Measurements from ENCODE around the gene PTK7.

PTK7 gene

GRCh38 chr6:43120101-43120763 lies 44.1 kb downstream of the PTK7 start:
- Histone ChIP-seq H3K4me3 (ENCODE audit: severe bottlenecking) (no peak overlapping the region), H3K4me1 (ENCODE audit: insufficient read depth, poor library complexity, severe bottlenecking) (peaks cover 38% of the 10 kb centered on the region), H3K27ac (ENCODE audit: poor library complexity, severe bottlenecking) (peak overlapping the region; percentile 82), H3K27me3 (ENCODE audit: insufficient read depth, poor library complexity, severe bottlenecking) (no peaks in the 10 kb centered on the region), H3K36me3 (ENCODE audit: low read depth) (no peaks in the 10 kb centered on the region), H3K9me3 (ENCODE audit: severe bottlenecking) (no peaks in the 10 kb centered on the region)
- ATAC-seq (ENCODE audit: low read depth) = no peak
- DNase-seq (ENCODE audit: low spot score) = no peak
- TF ChIP-seq CTCF (IDR thresholded peaks at IDR 0.05; ENCODE audit: poor library complexity, severe bottlenecking) = no peak

- no peaks in the 10 kb centered on the region for H3K27me3 ChIP-seq (ENCODE audit: insufficient read depth, poor library complexity, severe bottlenecking)
- peaks cover 29% of the 10 kb centered on the region for H3K4me1 ChIP-seq (ENCODE audit: insufficient read depth, poor library complexity, severe bottlenecking)
- H3K27ac ChIP-seq (ENCODE audit: poor library complexity, severe bottlenecking) = peak overlapping the region; percentile 82
- peak; percentile 91 for DNase-seq (ENCODE audit: low spot score)
- no peak overlapping the region for H3K4me3 ChIP-seq (ENCODE audit: severe bottlenecking)
- H3K9me3 ChIP-seq (ENCODE audit: severe bottlenecking) = no peaks in the 10 kb centered on the region
- H3K36me3 ChIP-seq (ENCODE audit: low read depth) = no peaks in the 10 kb centered on the region
- TF ChIP-seq CTCF (IDR thresholded peaks at IDR 0.05; ENCODE audit: poor library complexity, severe bottlenecking) = peak; percentile 23
- peak; percentile 95 for ATAC-seq (ENCODE audit: low read depth)
These were observed 45.1 kb downstream of the PTK7 start for GRCh38 chr6:43120944-43121913.

- ATAC-seq (ENCODE audit: low read depth) = no peak
- H3K36me3 ChIP-seq (ENCODE audit: low read depth) = no peaks in the 10 kb centered on the region
- no peak for TF ChIP-seq CTCF (IDR thresholded peaks at IDR 0.05; ENCODE audit: poor library complexity, severe bottlenecking)
- no peaks in the 10 kb centered on the region for H3K27me3 ChIP-seq (ENCODE audit: insufficient read depth, poor library complexity, severe bottlenecking)
- no peaks in the 10 kb centered on the region for H3K9me3 ChIP-seq (ENCODE audit: severe bottlenecking)
- no peak overlapping the region for H3K4me3 ChIP-seq (ENCODE audit: severe bottlenecking)
- no peak for DNase-seq (ENCODE audit: low spot score)
- H3K27ac ChIP-seq (ENCODE audit: poor library complexity, severe bottlenecking) = peak overlapping the region; percentile 82
- H3K4me1 ChIP-seq (ENCODE audit: insufficient read depth, poor library complexity, severe bottlenecking) = peaks cover 29% of the 10 kb centered on the region
These were observed 46.0 kb downstream of the PTK7 start for GRCh38 chr6:43122146-43122545.

GRCh38 chr6:43123461-43124314 lies 47.6 kb downstream of the PTK7 start:
- no peaks in the 10 kb centered on the region for H3K36me3 ChIP-seq (ENCODE audit: low read depth)
- H3K27ac ChIP-seq (ENCODE audit: poor library complexity, severe bottlenecking) = no peak overlapping the region
- DNase-seq (ENCODE audit: low spot score) (no peak), ATAC-seq (ENCODE audit: low read depth) (no peak)
- peaks cover 29% of the 10 kb centered on the region for H3K4me1 ChIP-seq (ENCODE audit: insufficient read depth, poor library complexity, severe bottlenecking)
- no peaks in the 10 kb centered on the region for H3K9me3 ChIP-seq (ENCODE audit: severe bottlenecking)
- H3K4me3 ChIP-seq (ENCODE audit: severe bottlenecking) = no peak overlapping the region
- no peak for TF ChIP-seq CTCF (IDR thresholded peaks at IDR 0.05; ENCODE audit: poor library complexity, severe bottlenecking)
- H3K27me3 ChIP-seq (ENCODE audit: insufficient read depth, poor library complexity, severe bottlenecking) = no peaks in the 10 kb centered on the region

Measured in RWPE2 (cell line).